GM12872 (cell line): ENCODE results near the gene EPHA1.

Experiments used
- TF ChIP-seq, protein P1 (sequence below): IDR thresholded peaks from 3 replicates; pipeline ENCODE4 v1.5.1; 2011; ENCODE audit warnings: low read depth, mild to moderate bottlenecking, low read length, moderate library complexity; ENCODE audit not compliant: insufficient read depth

Gene EPHA1

DNA sequence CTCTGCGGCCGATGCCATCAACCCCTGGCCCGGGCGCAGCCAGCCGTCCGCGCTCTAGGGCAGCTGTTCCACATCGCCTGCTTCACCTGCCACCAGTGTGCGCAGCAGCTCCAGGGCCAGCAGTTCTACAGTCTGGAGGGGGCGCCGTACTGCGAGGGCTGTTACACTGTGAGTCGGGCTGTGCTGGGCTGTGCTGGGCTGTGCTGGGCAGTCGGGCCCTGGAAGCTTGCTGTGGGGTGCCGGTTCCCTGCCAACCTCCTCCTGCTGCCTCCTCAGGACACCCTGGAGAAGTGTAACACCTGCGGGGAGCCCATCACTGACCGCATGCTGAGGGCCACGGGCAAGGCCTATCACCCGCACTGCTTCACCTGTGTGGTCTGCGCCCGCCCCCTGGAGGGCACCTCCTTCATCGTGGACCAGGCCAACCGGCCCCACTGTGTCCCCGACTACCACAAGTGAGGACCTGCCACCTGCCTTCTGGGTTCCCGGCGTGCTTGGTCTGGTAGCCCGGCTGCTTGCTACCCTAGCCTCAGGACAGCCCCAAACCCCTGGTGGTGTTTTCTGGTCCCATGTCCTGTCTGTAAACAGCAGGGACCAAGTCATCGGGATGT lies 20.1 kb downstream of the EPHA1 start:
- TF ChIP-seq, protein P1, sequence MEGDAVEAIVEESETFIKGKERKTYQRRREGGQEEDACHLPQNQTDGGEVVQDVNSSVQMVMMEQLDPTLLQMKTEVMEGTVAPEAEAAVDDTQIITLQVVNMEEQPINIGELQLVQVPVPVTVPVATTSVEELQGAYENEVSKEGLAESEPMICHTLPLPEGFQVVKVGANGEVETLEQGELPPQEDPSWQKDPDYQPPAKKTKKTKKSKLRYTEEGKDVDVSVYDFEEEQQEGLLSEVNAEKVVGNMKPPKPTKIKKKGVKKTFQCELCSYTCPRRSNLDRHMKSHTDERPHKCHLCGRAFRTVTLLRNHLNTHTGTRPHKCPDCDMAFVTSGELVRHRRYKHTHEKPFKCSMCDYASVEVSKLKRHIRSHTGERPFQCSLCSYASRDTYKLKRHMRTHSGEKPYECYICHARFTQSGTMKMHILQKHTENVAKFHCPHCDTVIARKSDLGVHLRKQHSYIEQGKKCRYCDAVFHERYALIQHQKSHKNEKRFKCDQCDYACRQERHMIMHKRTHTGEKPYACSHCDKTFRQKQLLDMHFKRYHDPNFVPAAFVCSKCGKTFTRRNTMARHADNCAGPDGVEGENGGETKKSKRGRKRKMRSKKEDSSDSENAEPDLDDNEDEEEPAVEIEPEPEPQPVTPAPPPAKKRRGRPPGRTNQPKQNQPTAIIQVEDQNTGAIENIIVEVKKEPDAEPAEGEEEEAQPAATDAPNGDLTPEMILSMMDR = no peak

DNA sequence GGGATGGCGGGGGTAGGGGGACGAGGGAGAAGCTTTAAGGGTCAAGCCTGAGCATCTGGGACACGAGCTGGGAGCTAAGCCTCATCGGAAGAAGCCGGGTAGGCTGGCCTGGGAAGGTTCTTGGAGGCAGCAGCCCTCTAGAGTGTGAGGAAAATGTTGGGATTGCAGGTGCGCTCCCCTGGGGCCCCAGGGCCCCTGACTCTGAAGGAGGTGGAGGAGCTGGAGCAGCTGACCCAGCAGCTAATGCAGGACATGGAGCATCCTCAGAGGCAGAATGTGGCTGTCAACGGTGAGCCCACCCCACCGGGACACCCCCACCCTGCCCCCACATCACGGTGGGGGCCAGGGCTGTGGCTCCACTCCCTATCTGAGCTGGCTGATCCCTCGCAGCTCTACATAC lies 20.6 kb downstream of the EPHA1 start:
- TF ChIP-seq, protein P1 = no peak

DNA sequence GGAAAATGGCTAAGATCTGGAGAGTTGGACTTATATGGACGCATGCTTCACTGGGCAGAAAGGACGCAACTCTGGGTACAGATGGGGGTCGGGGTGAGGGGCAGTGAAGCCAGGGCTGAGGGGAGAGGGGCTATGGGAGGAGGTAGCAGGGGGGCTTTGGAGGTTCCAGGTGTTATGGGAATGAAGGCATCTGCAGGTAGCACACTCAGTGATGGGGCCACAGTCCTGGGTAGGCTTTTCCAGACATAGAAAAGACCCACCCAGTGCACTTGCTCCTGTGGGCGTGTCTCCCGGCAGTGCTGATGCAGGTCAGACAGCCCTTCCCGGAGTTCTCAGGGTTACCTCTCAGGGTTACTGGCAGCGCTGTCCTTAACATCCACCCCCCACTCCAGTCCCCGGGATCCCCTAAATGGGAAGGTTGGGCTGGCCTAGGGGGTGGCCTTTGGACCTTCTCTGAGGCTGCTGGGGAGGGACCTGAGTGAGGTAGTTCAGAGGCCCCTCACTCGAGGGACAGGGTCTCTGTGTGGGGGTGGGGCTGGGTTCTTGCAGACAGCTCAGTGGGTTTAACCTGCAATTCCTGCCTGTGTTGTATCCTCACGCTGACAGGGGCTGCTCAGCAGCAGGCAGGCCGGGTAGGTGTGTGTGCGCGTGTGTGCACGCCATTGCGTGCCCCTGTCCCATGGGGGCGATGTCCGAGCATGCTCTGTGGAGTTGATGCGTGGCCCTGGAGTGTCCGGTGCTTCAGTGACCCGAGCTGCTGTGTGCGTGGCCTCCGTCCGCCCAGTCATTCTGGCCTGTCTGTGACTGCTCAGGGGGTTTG lies 21.3 kb downstream of the EPHA1 start:
- TF ChIP-seq, protein P1 = no peak

DNA sequence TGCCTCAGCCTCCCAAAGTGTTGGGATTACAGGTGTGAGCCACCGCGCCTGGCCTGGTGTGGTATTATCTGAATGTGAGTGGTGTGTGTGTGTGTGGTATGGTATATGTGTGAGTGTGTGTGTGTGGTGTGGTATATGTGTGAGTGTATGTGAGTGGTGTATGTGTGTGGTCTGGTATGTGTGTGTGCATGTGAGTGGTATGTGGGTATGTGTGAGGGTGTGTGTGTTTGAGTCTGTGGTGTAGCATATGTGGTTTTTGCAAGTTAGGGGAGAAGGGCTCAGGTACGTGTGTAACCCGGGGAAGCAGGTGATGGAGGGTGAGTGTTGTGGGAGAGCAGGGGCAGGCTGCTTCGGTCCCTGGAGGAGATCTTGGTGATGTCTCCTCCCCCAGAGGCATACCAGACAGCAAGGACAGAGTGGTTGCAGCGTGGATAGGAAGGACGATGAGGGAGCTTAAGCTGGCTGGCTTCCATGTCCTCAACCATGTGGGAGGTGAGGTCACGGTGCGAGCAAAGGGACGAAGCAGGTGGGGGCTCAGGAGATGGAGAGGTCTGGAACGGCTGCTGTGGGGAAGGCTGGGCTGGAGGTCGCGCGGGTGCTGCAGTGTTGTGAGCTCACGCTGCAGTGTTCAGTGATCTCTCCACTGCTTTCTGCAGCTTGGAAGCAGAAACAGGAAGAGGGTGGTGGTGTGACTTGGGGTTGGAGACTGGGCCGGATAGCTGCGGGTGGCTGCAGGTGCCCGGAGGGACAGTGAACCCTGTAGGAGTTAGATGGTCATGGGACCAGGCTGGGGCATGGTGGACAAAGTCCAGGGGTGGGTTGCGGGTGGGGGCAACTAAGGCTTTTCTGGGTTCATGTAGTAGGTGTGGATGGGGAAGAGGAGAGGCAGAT lies 22.5 kb downstream of the EPHA1 start:
- TF ChIP-seq, protein P1 = no peak

DNA sequence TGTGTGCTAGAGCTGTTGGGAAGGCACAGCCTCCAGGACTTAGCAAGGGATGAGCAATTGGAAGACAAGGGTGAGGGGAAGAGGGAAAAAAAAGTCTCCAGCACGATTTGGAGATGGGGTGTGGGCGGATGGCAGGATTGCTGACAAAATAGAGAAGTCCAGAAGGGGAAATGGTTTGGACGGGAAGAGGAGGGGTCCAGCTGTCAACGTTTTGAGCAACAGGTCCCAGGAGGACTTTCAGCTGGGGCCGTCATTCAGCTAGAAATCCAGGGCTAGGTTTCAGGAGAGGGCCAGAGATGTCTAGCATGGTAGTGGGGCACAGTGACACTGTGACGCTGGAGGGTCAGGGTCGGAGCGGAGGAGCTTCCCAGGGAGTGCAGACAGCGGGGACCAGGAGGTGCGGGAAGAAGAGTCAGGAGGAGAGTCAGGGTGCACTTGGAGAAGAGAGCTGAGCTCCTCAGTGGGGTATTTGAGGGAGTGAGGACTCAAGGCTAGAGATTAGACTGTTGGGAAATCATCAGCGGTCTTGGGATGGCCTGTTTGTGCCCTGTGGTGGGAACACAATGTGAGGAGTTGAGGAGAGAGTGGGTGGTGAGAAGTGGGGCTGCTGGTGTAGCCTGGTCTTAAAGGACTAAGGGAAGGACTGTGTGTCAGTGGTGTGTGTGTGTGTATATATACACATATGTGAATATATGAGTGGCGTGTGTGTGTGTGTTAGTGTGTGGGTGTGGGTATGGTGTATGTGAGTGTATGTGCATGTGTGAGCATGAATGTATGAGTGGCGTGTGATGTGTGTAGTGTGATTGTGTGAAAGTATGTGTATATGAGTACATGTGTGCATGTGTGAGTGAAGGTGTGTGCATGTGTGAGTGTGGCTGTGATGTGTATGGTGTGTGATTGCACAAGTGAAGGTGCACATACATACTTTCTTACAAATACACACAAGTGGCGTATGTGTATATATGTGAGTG lies 23.7 kb downstream of the EPHA1 start:
- TF ChIP-seq, protein P1 = no peak

DNA sequence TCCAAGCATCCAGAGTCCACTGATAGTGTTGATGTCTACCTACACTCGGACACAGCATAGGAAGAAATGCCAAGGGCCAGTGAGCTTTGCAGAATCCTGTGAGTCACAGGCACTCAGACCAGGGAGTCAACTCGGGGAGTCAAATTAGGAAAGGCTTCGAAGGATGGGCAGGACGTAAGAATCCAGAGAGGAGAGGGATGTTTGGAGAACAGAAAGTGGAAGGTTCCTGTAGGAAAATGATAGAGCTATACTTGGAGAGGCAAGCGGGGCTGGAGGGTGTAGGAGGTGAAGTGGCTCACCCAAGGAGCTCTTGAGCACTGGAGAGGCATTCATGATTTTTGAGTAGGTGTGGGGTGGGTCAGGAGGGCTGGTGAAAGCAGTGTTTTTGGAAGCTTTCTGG lies 24.5 kb downstream of the EPHA1 start:
- TF ChIP-seq, protein P1 = no peak
